ENCODE measurements around the gene TMEM135.

- no peak for TF ChIP-seq CTCF (conservative IDR thresholded peaks at IDR 0.05; ENCODE audit: low read depth, low read length)
- TF ChIP-seq EZH2phosphoT487 (IDR thresholded peaks at IDR 0.05; ENCODE audit: borderline replicate concordance, low read length), result no peak
Measured at GRCh38 chr11:87005569-87005921, 32.2 kb upstream of the TMEM135 start.

All from PC-3 (cell line).